Measurements from ENCODE around the gene THEM4.

The THEM4 gene

GRCh38 chr1:151837197-151837596, 72.1 kb downstream of the THEM4 start:
- peak; percentile 58 for DNase-seq (ENCODE audit: low spot score)
- no peak for TF ChIP-seq CTCF (IDR thresholded peaks at IDR 0.05; ENCODE audit: extremely low read depth, insufficient read depth, missing control alignments)
- in situ Hi-C loops (cut with MboI; ENCODE audit: low pct_unique_long_range_greater_than_20kb, low sequenced_read_pairs, unreplicated experiment), result no loop called here

- no peak for DNase-seq (ENCODE audit: low spot score)
- TF ChIP-seq CTCF (IDR thresholded peaks at IDR 0.05; ENCODE audit: extremely low read depth, insufficient read depth, missing control alignments), result no peak
- in situ Hi-C loops (cut with MboI; ENCODE audit: low pct_unique_long_range_greater_than_20kb, low sequenced_read_pairs, unreplicated experiment), result no loop called here
Measured at GRCh38 chr1:151835596-151835995, 73.7 kb downstream of the THEM4 start.

GRCh38 chr1:151834239-151834638, 75.1 kb downstream of the THEM4 start:
- in situ Hi-C loops (cut with MboI; ENCODE audit: low pct_unique_long_range_greater_than_20kb, low sequenced_read_pairs, unreplicated experiment), result no loop called here
- no peak for DNase-seq (ENCODE audit: low spot score)
- TF ChIP-seq CTCF (IDR thresholded peaks at IDR 0.05; ENCODE audit: extremely low read depth, insufficient read depth, missing control alignments), result no peak

GRCh38 chr1:151833172-151833900, 76.0 kb downstream of the THEM4 start:
- DNase-seq (ENCODE audit: low spot score), result no peak
- no peak for TF ChIP-seq CTCF (IDR thresholded peaks at IDR 0.05; ENCODE audit: extremely low read depth, insufficient read depth, missing control alignments)
- in situ Hi-C loops (cut with MboI; ENCODE audit: low pct_unique_long_range_greater_than_20kb, low sequenced_read_pairs, unreplicated experiment), result no loop called here

GRCh38 chr1:151832318-151832980, 76.9 kb downstream of the THEM4 start:
- no peak for DNase-seq (ENCODE audit: low spot score)
- TF ChIP-seq CTCF (IDR thresholded peaks at IDR 0.05; ENCODE audit: extremely low read depth, insufficient read depth, missing control alignments), result no peak
- in situ Hi-C loops (cut with MboI; ENCODE audit: low pct_unique_long_range_greater_than_20kb, low sequenced_read_pairs, unreplicated experiment), result no loop called here

- in situ Hi-C loops (cut with MboI; ENCODE audit: low pct_unique_long_range_greater_than_20kb, low sequenced_read_pairs, unreplicated experiment), result no loop called here
- no peak for DNase-seq (ENCODE audit: low spot score)
Measured at GRCh38 chr1:151831605-151832004, 77.7 kb downstream of the THEM4 start, which contains the start of gene RORC. Gene RORC (minus strand): TSS chr1:151831802. CDS start chr1:151831764, 38 bp downstream.

More at GRCh38 chr1:151831605-151832004, 77.7 kb downstream of the THEM4 start, which contains the start of gene RORC:
- TF ChIP-seq CTCF (IDR thresholded peaks at IDR 0.05; ENCODE audit: extremely low read depth, insufficient read depth, missing control alignments), result no peak
